Subcutaneous abdominal adipose tissue (tissue), 5 donors: ENCODE measurements around the gene FOXA2.

ENCODE experiments used
- H3K27ac ChIP-seq: one replicate; pipeline ENCODE4 v1.7.0; 2013; ENCODE audit warnings: low read depth, mild to moderate bottlenecking, inconsistent platforms, low read length, moderate library complexity
- H3K27me3 ChIP-seq, 5 donors: one replicate each; pipeline ENCODE4 v1.7.0; 2013; ENCODE audit warnings: low read length in 5 of 5, inconsistent platforms in 1 of 5; ENCODE audit not compliant: control insufficient read depth in 5 of 5, insufficient read depth in 4 of 5
- H3K36me3 ChIP-seq, 5 donors: one replicate each; pipeline ENCODE4 v1.7.0; 2013; ENCODE audit warnings: low read length in 5 of 5; ENCODE audit not compliant: control insufficient read depth in 5 of 5, insufficient read depth in 5 of 5
- H3K4me1 ChIP-seq, 5 donors: one replicate each; pipeline ENCODE4 v1.7.0; 2013; ENCODE audit warnings: low read length in 5 of 5, mild to moderate bottlenecking in 3 of 5, moderate library complexity in 1 of 5; ENCODE audit not compliant: control insufficient read depth in 5 of 5, insufficient read depth in 5 of 5
- H3K4me3 ChIP-seq, 5 donors: one replicate each; pipeline ENCODE4 v1.7.0; 2013; ENCODE audit warnings: low read length in 5 of 5, low read depth in 1 of 5
- H3K9ac ChIP-seq, 5 donors: one replicate each; pipeline ENCODE4 v1.7.0; 2013; ENCODE audit warnings: low read length in 5 of 5, mild to moderate bottlenecking in 4 of 5, moderate library complexity in 3 of 5
- H3K9me3 ChIP-seq, 5 donors: one replicate each; pipeline ENCODE4 v1.7.0; 2013; ENCODE audit warnings: low read length in 5 of 5; ENCODE audit not compliant: control insufficient read depth in 5 of 5
- donor health status: healthy.
- donor health status: healthy.
- donor health status: healthy.
- donor health status: healthy.
- donor health status: healthy.

Gene FOXA2

DNA sequence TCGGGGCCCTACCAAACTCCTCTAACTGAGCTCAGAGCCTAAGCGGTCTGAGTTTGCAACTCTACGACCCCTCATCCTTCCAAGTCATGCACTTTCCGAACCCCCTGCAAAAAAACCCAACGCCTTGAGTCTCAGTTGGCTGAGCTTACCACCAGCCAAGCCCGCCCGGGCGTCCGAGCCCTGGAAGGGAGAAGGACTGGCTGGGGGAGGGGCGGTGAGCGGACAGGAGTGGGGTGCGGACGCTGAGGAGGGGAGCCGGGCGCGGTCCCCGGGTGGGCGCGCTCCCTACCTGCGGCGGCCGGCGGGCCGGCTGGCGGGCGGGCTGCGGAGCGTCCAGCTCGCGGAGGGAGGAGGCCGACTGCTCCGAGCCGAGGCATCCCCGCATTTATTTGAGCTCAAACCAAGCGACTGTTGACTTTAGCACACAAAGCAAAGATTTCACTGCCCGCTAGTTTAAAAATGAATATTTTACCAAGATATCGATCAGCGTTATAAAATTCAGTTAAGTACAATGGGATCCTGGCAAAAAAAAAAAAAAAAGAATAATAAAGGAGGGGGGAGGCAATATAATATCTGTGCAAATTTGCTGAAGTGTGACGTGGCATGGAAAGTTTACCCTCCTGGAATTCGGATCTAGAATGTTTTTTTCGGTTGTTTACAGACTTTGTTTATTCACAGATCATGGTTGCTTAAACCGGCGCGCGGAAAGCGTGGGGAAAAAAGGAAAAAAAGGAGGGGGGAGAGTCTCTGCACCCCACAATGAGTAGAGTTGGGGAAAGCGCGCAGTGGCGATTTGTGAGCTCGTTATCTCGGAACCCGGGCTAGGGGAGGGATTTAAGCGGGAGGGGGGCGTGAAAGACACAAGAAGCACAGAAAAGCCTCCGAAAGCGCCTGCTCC lies 5.9 kb downstream of the FOXA2 start:
- H3K27ac ChIP-seq = no peak overlapping the region
- no peaks in the 10 kb centered on the region for H3K36me3 ChIP-seq
- peaks cover 0 to 35% (median 13%) of the 10 kb centered on the region in 5 donors for H3K4me1 ChIP-seq
- no peak overlapping the region for H3K9ac ChIP-seq
- no peak overlapping the region for H3K4me3 ChIP-seq
- H3K27me3 ChIP-seq = peaks cover 59 to 86% (median 80%) of the 10 kb centered on the region in 5 donors
- no peaks in the 10 kb centered on the region for H3K9me3 ChIP-seq

DNA sequence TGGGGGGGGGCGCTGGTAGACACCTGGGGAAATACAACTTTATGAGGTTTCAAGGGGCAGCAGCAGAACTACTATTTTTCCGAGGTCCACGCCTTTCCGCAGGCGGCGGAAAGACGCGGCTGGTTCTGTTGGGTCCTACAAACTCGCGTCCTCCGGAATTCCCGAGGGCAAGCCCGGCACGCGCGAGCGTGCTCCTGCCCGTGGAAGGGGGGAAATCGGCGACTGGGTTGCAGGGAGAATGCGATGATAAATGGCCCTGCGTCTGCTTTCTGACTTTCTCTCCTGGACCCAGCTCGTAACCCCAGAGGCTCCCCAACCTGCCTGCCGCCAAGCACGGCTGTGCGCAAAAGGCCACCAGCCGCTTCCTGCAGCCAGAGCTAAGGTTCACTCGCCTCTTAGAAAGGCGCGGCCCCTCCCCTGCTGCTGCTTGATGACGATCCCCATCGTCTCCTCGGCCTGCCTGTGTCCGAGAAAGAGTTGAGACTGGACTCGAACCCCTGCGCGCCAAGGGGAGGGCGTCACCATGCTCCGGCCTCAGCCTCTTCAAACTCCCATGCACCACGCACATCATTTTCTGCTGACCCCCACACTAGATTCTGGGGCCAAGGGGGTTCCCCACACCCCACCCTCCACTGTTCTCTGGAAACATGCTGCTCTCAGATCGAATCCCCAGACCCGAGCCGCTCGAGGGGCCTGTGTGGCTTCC lies 6.7 kb downstream of the FOXA2 start:
- Histone ChIP-seq H3K9ac (no peak overlapping the region), H3K27ac (no peak overlapping the region), H3K36me3 (no peaks in the 10 kb centered on the region), H3K9me3 (no peaks in the 10 kb centered on the region), H3K27me3 (peaks cover 56 to 86% (median 80%) of the 10 kb centered on the region in 5 donors), H3K4me1 (peaks cover 0 to 27% (median 6%) of the 10 kb centered on the region in 5 donors), H3K4me3 (no peak overlapping the region)

GRCh38 chr20:22576733-22577514 lies 7.4 kb downstream of the FOXA2 start:
- Histone ChIP-seq H3K27ac (no peak overlapping the region), H3K27me3 (peaks cover 54 to 85% (median 82%) of the 10 kb centered on the region in 5 donors), H3K9me3 (no peaks in the 10 kb centered on the region), H3K9ac (no peak overlapping the region), H3K4me3 (no peak overlapping the region), H3K4me1 (peaks cover 0 to 20% (median 6%) of the 10 kb centered on the region in 5 donors), H3K36me3 (no peaks in the 10 kb centered on the region)

DNA sequence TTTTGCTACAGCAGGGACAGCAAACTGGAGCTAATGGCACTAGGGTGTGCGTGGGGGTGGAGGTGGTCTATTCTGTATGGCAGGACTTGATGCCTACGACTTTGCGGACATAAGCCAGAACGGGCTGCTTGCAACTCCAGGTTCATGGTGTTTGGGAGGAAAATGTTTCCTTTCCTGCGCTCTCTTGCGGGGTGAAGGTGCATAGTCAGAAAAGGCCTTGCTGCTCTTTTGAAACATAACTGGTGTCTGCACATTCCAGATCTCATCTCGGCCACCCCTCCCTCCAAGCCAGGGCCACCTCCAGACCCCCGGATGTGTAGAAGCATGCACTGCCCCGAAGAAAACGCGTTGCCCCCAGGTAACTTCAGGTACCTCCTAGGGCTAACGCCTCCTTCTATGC lies 8.1 kb downstream of the FOXA2 start:
- H3K27ac ChIP-seq = no peak overlapping the region
- H3K4me1 ChIP-seq = peaks cover 0 to 18% (median 6%) of the 10 kb centered on the region in 5 donors
- no peaks in the 10 kb centered on the region for H3K9me3 ChIP-seq
- peaks cover 55 to 86% (median 82%) of the 10 kb centered on the region in 5 donors for H3K27me3 ChIP-seq
- H3K9ac ChIP-seq = no peak overlapping the region
- no peak overlapping the region for H3K4me3 ChIP-seq
- H3K36me3 ChIP-seq = no peaks in the 10 kb centered on the region

GRCh38 chr20:22575737-22576136 lies 8.6 kb downstream of the FOXA2 start:
- no peak overlapping the region for H3K9ac ChIP-seq
- no peaks in the 10 kb centered on the region for H3K36me3 ChIP-seq
- H3K27ac ChIP-seq = no peak overlapping the region
- H3K9me3 ChIP-seq = no peaks in the 10 kb centered on the region
- peaks cover 0 to 18% (median 6%) of the 10 kb centered on the region in 5 donors for H3K4me1 ChIP-seq
- peaks cover 59 to 88% (median 84%) of the 10 kb centered on the region in 5 donors for H3K27me3 ChIP-seq
- no peak overlapping the region for H3K4me3 ChIP-seq

GRCh38 chr20:22575087-22575721 lies 9.2 kb downstream of the FOXA2 start:
- no peak overlapping the region for H3K27ac ChIP-seq
- peaks cover 0 to 18% (median 6%) of the 10 kb centered on the region in 5 donors for H3K4me1 ChIP-seq
- H3K9me3 ChIP-seq = no peaks in the 10 kb centered on the region
- no peaks in the 10 kb centered on the region for H3K36me3 ChIP-seq
- no peak overlapping the region for H3K4me3 ChIP-seq
- H3K9ac ChIP-seq = no peak overlapping the region
- H3K27me3 ChIP-seq = peaks cover 55 to 84% (median 81%) of the 10 kb centered on the region in 5 donors

DNA sequence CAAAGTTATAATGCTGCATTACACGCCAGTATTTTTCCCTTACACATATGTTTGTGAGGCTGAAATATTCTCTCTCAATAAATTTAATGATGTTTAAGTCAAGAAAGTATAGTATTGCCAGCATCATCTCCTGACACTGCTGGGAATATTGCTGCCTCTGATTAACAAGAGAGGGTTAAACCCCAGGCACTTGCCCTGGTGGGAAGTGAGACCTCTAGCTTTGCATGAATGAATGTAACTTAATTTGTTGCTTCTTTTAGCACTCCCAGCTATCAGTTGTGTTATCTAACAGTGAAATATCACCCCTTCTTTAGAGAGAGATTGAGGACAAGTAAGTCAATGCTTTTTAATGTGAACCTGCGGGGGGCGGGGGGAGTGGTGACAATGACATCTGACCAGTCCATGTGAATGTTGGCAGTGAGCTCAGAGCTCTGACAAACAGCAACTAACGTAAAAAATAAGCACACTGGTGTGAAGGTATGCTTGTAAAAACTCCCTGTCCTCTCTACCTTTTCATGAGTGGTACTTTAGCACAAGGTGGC lies 9.8 kb downstream of the FOXA2 start:
- peaks cover 50 to 80% (median 76%) of the 10 kb centered on the region in 5 donors for H3K27me3 ChIP-seq
- peaks cover 0 to 18% (median 6%) of the 10 kb centered on the region in 5 donors for H3K4me1 ChIP-seq
- no peak overlapping the region for H3K9ac ChIP-seq
- H3K4me3 ChIP-seq = no peak overlapping the region
- H3K27ac ChIP-seq = no peak overlapping the region
- no peaks in the 10 kb centered on the region for H3K9me3 ChIP-seq
- no peaks in the 10 kb centered on the region for H3K36me3 ChIP-seq

- Histone ChIP-seq H3K4me1 (peaks cover 0 to 3% (median 0%) of the 10 kb centered on the region in 5 donors), H3K9ac (no peak overlapping the region), H3K9me3 (no peaks in the 10 kb centered on the region), H3K36me3 (no peaks in the 10 kb centered on the region), H3K4me3 (no peak overlapping the region), H3K27ac (no peak overlapping the region), H3K27me3 (peaks cover 53 to 83% (median 79%) of the 10 kb centered on the region in 5 donors)
These were observed 11.9 kb downstream of the FOXA2 start for GRCh38 chr20:22572491-22572890.

- Histone ChIP-seq H3K27ac (no peak overlapping the region), H3K4me3 (no peak overlapping the region), H3K4me1 (no peaks in the 10 kb centered on the region), H3K9ac (no peak overlapping the region), H3K27me3 (peaks cover 54 to 83% (median 80%) of the 10 kb centered on the region in 5 donors), H3K9me3 (no peaks in the 10 kb centered on the region), H3K36me3 (no peaks in the 10 kb centered on the region)
These were observed 12.3 kb downstream of the FOXA2 start for GRCh38 chr20:22572023-22572422.
